ELR (cell line): ENCODE measurements around the gene EGR4.
"Not testable (repeated sequence)": the region's sequence is repeated elsewhere in the genome, so short reads cannot be mapped to it uniquely, and the experiment has no call there.

Experiments used
- DNase-seq: peaks from one replicate; pipeline ENCODE4 v3.0.0-alpha.2; 2015; ENCODE audit warnings: low read depth

Gene EGR4

DNA sequence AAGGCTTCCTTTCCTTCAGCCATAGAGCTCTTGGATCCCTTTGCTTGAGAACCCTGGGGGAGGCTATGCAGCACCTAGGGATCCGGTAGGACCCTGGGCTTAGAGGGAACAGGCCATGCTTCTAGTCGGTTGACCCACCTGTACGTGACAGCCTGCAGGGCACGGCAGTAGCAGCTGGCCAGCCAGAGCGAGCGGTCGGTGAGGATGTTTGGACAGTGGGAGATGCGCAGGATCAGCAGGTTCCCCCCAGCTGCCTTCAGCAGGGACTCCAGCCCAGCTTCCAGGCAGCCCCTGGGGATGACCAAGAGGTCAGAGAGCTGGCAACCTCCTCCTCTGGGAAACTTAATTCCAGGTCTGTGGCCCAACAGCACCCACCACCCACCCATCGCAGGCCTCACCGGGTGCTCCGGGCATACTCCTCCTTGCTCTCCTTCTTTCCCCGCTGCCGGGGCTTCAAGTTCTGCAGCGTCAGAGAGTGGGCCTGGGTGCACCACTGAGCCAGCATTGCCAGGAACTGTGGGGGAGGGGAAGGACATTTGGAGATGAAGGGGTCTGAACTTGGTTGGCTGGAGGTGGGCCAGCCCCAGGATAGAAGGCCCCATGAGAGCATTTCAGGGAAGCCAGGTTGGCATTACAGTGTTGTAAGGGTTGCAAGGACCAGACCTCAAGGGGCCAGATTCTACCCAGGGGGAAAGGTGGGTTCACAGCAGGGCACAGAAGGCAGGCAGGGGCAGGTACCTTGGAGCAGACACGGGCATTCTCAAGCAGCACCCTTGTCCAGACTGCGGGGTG lies 29.6 kb downstream of the EGR4 start:
- no peak for DNase-seq

GRCh38 chr2:73262691-73263429 lies 30.5 kb downstream of the EGR4 start:
- not testable (repeated sequence) for DNase-seq

DNA sequence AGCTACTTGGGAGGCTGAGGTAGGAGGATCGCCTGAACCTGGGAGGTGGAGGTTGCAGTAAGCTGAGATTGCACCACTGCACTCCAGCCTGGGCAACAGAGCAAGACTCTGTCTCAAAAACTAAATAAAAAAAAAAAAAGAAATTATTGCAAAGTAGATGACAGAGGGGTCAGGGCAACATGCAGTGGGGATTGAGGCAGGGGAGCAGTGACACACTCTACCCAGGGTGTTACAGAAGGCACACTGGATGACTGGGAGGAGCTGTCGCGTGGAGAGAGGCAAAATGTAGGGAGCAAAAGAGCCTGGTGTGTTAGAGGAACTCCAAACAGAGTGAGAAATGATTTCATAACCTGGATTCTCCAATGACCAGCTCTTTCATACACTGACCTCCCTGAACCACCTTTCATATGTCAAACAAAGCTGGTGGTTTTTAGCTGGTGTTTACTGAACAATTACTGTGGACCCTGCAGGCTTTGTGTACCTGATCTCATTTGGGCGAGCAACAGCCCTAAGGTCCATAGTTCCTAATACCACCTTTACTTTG lies 31.2 kb downstream of the EGR4 start:
- no peak for DNase-seq

GRCh38 chr2:73260338-73260984 lies 32.9 kb downstream of the EGR4 start:
- peak; percentile 72 for DNase-seq

- no peak for DNase-seq
Measured at GRCh38 chr2:73259704-73260337, 33.5 kb downstream of the EGR4 start.

DNA sequence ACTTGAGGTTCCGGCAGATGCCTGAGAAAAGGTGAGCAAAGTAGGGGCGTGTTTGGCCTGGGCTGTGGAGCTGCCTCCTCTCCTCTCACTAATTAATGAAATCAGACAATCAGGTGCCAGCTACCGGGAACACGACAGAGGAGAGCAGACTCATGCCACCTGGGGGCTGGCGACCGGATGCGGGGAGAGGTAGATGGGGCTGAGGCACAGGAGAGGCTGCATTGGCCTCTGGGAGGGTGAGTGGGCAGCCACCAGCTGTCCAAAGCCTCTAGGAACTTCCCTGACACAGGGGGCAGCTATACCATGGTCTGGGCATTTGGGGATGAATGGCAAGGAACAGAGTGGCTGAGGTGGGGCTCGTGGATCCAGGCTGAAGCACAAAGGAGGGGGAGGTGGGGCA lies 34.1 kb downstream of the EGR4 start:
- no peak for DNase-seq

DNA sequence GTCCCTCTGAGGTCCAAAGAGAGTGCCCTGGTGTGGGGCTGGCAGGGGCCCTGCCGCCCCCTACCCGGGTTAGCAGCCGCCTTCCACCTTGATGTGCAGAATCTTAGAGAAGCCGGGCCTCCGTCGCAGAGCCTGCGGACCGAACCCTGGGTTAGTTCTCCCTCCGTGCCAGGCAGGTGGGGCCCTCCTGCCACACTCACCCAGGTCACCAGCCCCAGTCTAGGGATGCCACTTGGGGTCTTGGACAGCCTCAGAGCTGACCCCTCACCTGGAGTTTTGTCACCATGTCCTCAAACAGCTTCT lies 34.5 kb downstream of the EGR4 start:
- no peak for DNase-seq

DNA sequence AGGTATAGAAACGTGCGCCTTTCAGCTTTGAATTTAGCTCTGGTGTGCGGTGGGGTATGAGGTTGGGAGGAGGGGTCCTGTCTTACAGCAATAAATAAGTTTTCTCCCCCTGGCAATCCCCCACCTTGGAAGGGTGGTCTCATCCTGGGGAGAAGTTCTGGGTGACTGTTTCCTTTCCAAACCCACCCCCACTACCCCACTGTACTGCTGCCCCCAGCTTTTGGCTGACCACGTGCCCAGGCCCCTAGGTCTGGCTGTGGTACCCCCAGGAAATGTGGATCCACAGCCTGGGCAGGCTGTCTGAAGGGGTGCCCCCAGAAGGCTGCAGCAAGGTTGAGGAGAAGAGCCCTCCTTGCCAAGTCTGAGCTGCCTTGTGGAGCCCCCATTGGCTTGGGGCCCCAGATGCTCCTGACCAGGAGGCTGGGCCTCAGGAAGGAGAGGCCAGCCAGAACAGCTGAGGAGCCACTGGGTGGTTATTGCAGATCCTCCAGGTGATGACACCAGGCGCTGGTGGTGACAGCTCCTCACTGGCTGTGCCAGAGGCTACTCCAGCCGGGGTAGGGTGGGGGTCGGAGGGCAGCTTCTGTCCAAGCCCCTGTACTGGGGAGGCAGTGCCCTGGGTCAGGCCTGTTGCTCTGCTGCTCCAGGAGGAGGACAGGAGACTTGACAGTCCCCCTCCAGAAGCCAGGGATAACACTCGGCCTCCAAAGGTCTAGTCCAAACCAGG lies 35.0 kb downstream of the EGR4 start:
- no peak for DNase-seq

- DNase-seq: no peak
Measured at GRCh38 chr2:73257425-73258125, 35.8 kb downstream of the EGR4 start.

DNA sequence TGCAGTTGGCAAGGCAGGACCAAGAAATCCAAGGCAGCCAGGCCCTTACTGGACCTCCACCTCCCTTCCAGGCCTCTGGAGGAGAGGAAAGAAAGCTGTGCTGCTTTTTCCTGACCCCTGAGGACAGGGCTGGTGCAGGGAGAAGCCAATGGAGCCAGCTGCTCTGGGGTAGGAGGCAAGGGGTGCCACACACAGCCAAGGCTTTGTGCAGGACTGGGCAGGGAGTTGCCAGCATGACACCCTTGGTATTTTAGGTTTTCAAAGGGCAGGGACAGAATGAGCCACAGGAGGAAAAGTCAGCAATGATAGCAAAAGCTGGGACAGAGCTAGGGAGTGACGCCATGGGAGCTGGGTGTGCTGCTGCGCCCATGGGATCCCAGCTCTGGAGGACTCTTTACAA lies 36.3 kb downstream of the EGR4 start:
- no peak for DNase-seq

GRCh38 chr2:73256618-73256922 lies 36.8 kb downstream of the EGR4 start:
- DNase-seq: no peak

GRCh38 chr2:73255907-73256617 lies 37.3 kb downstream of the EGR4 start:
- no peak for DNase-seq

DNA sequence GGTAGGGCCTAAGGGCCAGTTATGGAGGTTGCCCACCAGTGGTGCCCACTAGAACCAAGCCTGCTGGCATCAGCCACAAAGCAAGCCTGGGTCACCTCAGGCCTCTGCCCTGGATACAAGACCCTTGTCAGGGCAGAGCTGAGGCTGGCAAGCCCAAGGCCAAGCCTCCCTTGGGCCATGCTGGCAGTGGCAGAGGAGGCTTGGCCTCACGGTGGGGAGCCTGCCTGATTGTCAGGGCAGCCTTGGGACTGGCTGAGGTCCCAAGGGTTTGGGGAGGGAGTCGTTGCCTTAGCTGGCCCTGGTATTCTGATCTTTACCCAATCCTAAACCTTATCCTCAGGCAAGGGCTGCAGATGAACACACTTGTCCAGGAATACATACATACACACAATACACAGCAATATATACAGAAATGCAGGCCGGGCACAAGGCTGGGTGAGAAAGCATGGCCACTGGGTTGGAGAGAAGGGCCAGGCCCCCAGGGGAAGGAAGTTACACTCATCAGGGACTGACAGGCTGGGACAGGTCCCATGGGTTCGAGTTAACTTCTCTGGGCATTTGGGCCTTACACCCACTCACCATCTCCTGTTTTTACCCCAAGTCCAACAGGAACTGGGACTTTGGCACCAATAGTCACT lies 38.2 kb downstream of the EGR4 start:
- no peak for DNase-seq

GRCh38 chr2:73254343-73255006 lies 38.9 kb downstream of the EGR4 start:
- no peak for DNase-seq

DNA sequence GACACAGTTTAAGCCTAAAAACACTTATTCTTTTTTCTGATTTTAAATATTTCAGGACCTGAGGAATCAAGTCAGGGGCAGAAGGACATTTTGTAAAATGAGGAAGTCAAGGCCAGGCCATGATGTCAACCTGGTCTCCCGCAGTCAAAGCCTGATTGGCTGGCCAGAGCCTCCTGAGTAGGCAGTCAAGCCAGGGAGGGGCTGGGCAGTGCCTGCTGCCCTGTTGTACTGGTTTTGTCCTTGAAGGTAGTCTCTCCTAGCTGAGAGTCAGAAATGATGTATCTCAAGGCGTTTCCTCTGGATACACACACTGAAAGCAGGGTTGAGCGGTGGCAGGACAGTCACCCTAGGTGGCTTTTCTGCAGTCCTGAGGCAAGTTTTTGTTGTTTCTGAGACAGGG lies 39.4 kb downstream of the EGR4 start:
- DNase-seq: no peak

DNA sequence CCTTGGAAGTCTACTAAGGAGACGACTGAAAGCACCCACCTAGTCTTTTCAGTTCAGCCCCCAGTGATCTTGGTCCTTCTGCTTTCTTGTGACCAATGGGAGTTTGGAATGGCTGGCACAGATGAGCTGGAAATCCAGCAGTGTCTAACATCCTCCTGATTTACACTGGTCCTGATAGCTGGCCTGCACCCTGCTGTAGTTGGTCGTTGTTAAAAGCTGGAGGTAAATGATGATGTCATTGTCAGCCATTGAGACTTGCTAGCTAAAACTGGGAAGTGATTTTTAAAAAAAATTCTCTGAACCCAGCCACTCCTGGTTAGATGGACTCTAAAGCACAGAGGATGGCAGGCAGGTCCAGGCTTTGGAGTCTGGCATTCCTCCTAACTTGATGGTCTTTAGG lies 39.9 kb downstream of the EGR4 start:
- no peak for DNase-seq

- no peak for DNase-seq
Measured at GRCh38 chr2:73252238-73253027, 40.9 kb downstream of the EGR4 start.

GRCh38 chr2:73250872-73251846 lies 42.2 kb downstream of the EGR4 start:
- DNase-seq: no peak
